ENCODE measurements around the gene MTMR1.

MTMR1 gene

DNA sequence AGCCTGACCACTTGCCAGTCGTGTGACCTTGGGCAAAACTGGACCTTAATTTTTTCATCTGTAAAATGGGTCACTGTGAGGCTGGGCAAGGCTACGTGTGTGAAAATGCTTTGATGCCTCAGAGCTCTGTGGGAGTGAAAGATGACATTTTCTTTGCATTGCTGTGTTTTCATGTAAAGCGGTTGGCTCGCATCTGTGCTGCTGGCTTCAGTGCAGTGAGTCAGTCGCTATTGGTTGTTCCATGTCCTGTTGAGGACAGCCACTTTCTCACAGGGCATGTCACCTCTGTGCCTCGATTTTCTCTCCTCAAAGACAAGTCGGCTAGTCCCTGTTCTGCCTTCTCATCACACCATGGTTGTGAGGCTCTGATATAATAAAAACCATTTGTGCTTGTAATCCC lies 4.4 kb downstream of the MTMR1 start:
- no peak for DNase-seq

- DNase-seq: no peak
Measured at GRCh38 chrX:150698981-150699380, 5.8 kb downstream of the MTMR1 start.

GRCh38 chrX:150700107-150700506 lies 6.9 kb downstream of the MTMR1 start:
- no peak for DNase-seq

DNA sequence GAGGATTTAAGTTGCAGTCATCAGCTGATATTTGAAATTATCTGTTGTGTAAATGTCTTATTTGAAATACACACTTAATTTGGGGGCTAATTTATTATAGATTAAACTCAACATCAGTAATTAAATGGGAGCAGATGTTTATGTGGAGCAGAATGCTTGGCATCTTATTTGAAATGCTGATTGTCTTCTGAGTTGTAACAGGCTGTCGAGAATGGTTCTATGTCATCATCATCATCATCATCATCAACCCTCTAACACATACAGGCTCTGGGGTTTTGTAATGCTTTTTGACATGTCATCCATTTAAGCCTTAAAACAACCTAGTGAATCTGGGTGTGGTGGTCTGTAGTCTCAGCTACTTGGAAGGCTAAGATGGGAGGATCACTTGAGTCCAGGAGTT lies 8.2 kb downstream of the MTMR1 start:
- no peak for DNase-seq

- DNase-seq: no peak
Measured at GRCh38 chrX:150702966-150703694, 9.9 kb downstream of the MTMR1 start.

DNA sequence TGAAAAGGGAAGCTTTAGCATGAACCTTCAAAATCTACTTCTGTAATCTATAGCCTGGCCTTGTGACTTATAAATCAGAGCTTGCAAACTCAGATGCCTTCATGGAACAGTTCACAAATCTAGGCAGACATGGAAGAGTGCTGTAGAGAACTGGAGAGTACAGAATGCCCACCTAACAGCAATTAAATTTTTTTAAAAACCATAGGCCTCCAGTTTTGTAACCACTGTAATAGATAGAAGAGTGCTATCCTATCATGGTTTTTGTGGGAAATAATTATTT lies 10.4 kb downstream of the MTMR1 start:
- no peak for DNase-seq

- peak; percentile 61 to 66 for DNase-seq
Measured at GRCh38 chrX:150704030-150704613, 10.9 kb downstream of the MTMR1 start.

DNA sequence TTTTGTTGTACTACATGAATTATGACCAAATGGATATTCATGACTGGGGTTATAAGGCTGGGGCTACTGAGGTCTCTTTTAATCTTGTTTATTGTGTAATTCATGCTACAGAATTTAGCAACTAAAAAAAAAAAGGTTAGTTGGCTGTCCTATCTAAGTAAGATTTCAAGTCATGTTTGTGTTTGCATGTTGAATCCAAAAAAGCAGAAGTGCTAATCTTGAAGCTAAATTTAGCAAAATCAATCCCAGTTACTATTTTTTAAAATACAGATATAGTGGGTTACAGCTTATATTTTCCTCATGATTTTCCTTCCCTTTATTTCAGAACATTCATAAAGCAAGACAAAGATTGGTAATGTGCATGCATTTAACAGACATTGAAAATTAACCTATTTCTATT lies 19.4 kb downstream of the MTMR1 start:
- no peak for DNase-seq

- no peak for DNase-seq
Measured at GRCh38 chrX:150715184-150715583, 22.0 kb downstream of the MTMR1 start.

GRCh38 chrX:150719621-150720020 lies 26.4 kb downstream of the MTMR1 start:
- DNase-seq: no peak

- DNase-seq: no peak
Measured at GRCh38 chrX:150729956-150730355, 36.8 kb downstream of the MTMR1 start.

DNA sequence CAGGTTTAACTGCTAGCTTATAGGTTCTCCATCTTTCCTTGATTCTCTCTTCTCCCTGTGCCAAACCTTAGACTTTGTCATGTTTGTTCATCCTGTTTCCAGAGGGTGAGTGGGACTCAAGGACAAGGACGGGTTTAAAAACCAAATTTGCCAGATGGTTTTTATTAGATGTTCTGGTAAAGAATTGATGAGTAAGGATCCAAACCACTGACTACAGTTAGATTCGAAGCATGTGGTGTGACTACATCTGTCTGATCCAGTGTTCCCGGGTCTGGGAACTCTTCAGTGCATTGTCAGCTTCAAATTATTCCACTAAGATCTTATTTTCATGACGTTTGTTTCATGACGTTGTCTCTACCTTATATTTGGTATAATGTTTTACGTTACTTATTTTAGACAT lies 37.5 kb downstream of the MTMR1 start:
- no peak for DNase-seq

DNA sequence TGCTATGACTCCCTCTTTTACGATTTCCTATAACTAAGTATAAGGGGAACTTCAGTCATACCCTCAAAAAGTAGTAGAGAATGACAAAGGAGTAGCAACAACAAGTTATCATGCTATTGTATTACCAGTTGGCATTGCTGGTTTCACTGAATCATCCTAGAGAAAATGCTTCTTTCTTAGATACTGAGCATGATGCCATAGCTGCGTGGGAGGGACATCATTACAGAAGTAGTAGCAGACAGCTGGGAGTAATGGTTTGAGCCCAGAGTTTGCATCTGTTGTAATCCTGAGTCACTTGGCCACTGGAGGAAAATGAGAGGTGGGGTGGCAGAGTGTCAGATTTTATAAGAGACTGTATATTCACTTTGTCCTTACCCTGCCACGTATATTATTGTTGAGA lies 38.6 kb downstream of the MTMR1 start:
- DNase-seq: peak; percentile 58 to 67

DNA sequence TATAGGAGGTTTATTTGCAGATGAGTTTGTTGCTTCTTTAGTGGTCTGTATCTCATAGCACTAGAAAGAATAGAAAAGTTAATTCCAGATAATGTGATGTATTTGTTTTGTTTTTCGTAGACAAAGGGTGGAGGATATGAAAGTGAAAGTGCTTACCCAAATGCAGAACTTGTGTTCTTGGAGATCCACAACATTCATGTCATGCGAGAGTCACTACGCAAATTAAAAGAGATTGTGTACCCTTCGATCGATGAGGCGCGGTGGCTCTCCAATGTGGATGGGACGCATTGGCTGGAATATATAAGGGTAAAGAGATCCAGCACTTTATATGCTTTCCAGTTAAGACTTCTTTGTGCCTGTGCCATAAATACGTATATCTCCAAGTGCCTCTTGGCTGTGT lies 43.3 kb downstream of the MTMR1 start:
- no peak for DNase-seq

GRCh38 chrX:150752124-150752523 lies 58.9 kb downstream of the MTMR1 start:
- no peak for DNase-seq

GRCh38 chrX:150753357-150753756 lies 60.2 kb downstream of the MTMR1 start:
- DNase-seq: no peak

DNA sequence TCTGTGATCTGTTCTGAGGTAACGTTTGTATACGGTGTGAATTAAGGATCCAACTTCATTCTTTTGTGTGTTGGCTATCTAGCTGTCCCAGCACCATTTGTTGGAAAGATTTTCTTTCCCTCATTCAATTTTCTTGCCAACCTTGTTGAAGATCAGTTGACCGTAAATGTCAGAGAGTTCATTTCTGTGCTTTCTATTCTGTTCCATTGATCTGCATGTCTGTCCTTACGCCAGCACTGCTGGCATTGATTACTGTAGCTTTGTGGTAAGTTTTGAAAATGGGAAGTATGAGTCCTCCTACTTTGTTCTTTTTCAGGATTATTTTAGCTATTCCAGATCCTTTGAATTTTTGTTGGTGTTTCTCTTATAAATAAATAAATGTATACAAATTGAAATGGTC lies 60.8 kb downstream of the MTMR1 start:
- no peak for DNase-seq

GRCh38 chrX:150757371-150757770 lies 64.2 kb downstream of the MTMR1 start:
- no peak for DNase-seq

DNA sequence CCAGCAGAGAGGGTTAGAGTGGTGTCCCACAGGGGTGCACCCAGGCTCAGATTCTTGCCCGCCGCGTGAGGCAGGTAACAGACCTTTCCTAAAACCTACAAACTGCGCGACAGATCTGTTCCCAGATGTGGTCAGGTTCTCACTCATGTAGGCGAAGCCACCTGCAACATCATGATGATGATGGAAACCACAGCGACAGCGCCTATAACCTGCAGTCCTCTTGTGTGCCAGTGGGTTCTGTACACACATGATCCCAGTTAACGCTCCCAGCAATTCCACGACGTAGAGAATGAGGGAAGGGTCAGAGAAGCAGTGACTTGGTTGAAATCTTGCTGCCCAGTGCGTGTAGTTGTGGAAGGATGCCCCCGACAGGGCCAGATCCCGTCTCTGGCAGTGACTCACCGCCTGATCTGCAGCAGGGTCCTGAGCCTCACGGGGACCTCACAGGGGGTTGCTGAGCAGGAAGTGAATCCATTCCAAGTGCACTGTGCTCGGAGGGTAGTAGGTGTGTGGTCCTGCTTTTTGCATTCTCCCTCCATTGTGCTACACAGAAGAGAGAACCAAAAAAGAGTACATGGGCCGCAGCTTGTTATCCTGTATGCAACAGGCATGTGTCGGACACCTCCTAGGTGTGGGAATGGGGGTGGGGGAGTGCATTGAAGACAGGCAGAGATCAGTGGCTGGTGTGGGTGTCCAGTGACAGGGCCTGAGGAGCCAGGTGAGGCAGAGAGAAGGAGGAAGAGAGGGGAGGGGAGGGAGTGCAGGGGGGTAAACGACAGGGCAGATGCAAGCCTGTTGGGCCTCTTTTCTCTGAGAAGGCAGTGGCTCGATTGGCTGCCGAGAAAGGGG lies 66.6 kb downstream of the MTMR1 start:
- no peak for DNase-seq

GRCh38 chrX:150761176-150761818 lies 68.1 kb downstream of the MTMR1 start:
- no peak for DNase-seq

GRCh38 chrX:150761819-150762216 lies 68.6 kb downstream of the MTMR1 start:
- DNase-seq: no peak

GRCh38 chrX:150762258-150763165 lies 69.3 kb downstream of the MTMR1 start:
- no peak for DNase-seq
